NCI-H345 treated with DMSO at 0.1 percent for 48 hours (cell line): ENCODE results near the gene CDK12.
"Not testable (repeated sequence)": the region's sequence is repeated elsewhere in the genome, so short reads cannot be mapped to it uniquely, and the experiment has no call there.

ENCODE experiments used
- DNase-seq: peaks from one replicate; lab custom pipeline; 2025; ENCODE audit not compliant: unreplicated experiment; lab: John Stamatoyannopoulos, UW

CDK12 gene

GRCh38 chr17:39461113-39461925, at the start of gene CDK12:
CDK12 (plus strand) TSS chr17:39461486; CDS start chr17:39462072, 586 bp downstream.
- DNase-seq = peak; percentile 97

GRCh38 chr17:39416141-39416540, 45.1 kb upstream of the CDK12 start:
- no peak for DNase-seq

- DNase-seq = no peak
Measured at GRCh38 chr17:39429600-39429999, 31.7 kb upstream of the CDK12 start.

GRCh38 chr17:39439868-39440267, 21.4 kb upstream of the CDK12 start:
- DNase-seq = not testable (repeated sequence)

- DNase-seq = no peak
Measured at GRCh38 chr17:39443326-39443725, 18.0 kb upstream of the CDK12 start.

- DNase-seq = no peak
Measured at GRCh38 chr17:39447561-39447960, 13.7 kb upstream of the CDK12 start.

- no peak for DNase-seq
Measured at GRCh38 chr17:39450051-39450450, 11.2 kb upstream of the CDK12 start.

- DNase-seq = peak; percentile 98
Measured at GRCh38 chr17:39450847-39451581, 10.3 kb upstream of the CDK12 start, which contains the start of gene MED1. MED1 (minus strand) TSS chr17:39451263; CDS start chr17:39451062, 201 bp downstream.

- no peak for DNase-seq
Measured at GRCh38 chr17:39455919-39456318, 5.4 kb upstream of the CDK12 start.

- no peak for DNase-seq
Measured at GRCh38 chr17:39461926-39462569, 762 bp downstream of the CDK12 start.

GRCh38 chr17:39462631-39463375, 1.5 kb downstream of the CDK12 start:
- no peak for DNase-seq

- DNase-seq = not testable (repeated sequence)
Measured at GRCh38 chr17:39464639-39465181, 3.4 kb downstream of the CDK12 start.

GRCh38 chr17:39468610-39469009, 7.3 kb downstream of the CDK12 start:
- not testable (repeated sequence) for DNase-seq

GRCh38 chr17:39473310-39473709, 12.0 kb downstream of the CDK12 start:
- no peak for DNase-seq

- not testable (repeated sequence) for DNase-seq
Measured at GRCh38 chr17:39479631-39480030, 18.3 kb downstream of the CDK12 start.

GRCh38 chr17:39483506-39483905, 22.2 kb downstream of the CDK12 start:
- no peak for DNase-seq

GRCh38 chr17:39484178-39484577, 22.9 kb downstream of the CDK12 start:
- DNase-seq = no peak

GRCh38 chr17:39485555-39485954, 24.3 kb downstream of the CDK12 start:
- no peak for DNase-seq

- no peak for DNase-seq
Measured at GRCh38 chr17:39486242-39486641, 25.0 kb downstream of the CDK12 start.

GRCh38 chr17:39487490-39487889, 26.2 kb downstream of the CDK12 start:
- not testable (repeated sequence) for DNase-seq

GRCh38 chr17:39487946-39488345, 26.7 kb downstream of the CDK12 start:
- no peak for DNase-seq
